IMR-90 (cell line): ENCODE measurements around the gene FMNL3. TPM values are rescaled to one million over a fixed set of nuclear protein-coding genes. Genes with fewer than 3 reads are reported as not detected.

Source experiments
- ATAC-seq: fragments of 200-7000 bp; cut with Tn5 transposase; 2 replicates; pipeline ENCODE4 v1.9.1; 2020; ENCODE audit warnings: low read depth, mild to moderate bottlenecking, moderate library complexity
- BruUV-seq: library from RNA; stranded (reverse); fragments of 400-500 nt; replicated peaks from 2 replicates; lab custom pipeline; 2021; lab: Mats Ljungman, UMichigan
- CTCF ChIA-PET: fragments of 300-600 bp; formaldehyde crosslinking; extraction: SDS; loops from one replicate; lab custom pipeline; 2021; ENCODE audit warnings: antibody characterized with exemption; lab: Yijun Ruan, JAX
- POLR2A ChIA-PET: fragments of 300-600 bp; sonication (Branson Sonifier 250); formaldehyde crosslinking; loops from one replicate; lab custom pipeline; 2022; ENCODE audit warnings: antibody characterized with exemption; ENCODE audit not compliant: unreplicated experiment; lab: Charles Lee
- DNase-seq: peaks from one replicate; pipeline ENCODE4 v3.0.0; 2013
- H2AFZ ChIP-seq: replicated peaks from 2 replicates; pipeline ENCODE3; 2013; ENCODE audit warnings: low read length, mild to moderate bottlenecking; ENCODE audit not compliant: poor library complexity
- H2AK5ac ChIP-seq: 2 replicates; pipeline ENCODE4 v1.6.1; 2013; ENCODE audit warnings: low read depth, low read length, inconsistent platforms
- H2AK9ac ChIP-seq: replicated peaks from 2 replicates; pipeline ENCODE3; 2013; ENCODE audit warnings: mild to moderate bottlenecking, low read depth, low read length, moderate library complexity; ENCODE audit not compliant: poor library complexity
- H2BK120ac ChIP-seq: 2 replicates; pipeline ENCODE4 v1.6.1; 2013; ENCODE audit warnings: low read depth, low read length, inconsistent platforms
- H2BK15ac ChIP-seq: 3 replicates; pipeline ENCODE4 v1.6.1; 2013; ENCODE audit warnings: low read depth, low read length, inconsistent platforms
- H2BK20ac ChIP-seq: 2 replicates; pipeline ENCODE4 v1.6.1; 2013; ENCODE audit warnings: low read depth, mild to moderate bottlenecking, inconsistent platforms, low read length, moderate library complexity
- H2BK5ac ChIP-seq: 2 replicates; pipeline ENCODE4 v1.6.1; 2013; ENCODE audit warnings: mild to moderate bottlenecking, low read depth, low read length, inconsistent platforms; ENCODE audit not compliant: poor library complexity, severe bottlenecking
- H3K14ac ChIP-seq: replicated peaks from 2 replicates; pipeline ENCODE4 v1.6.1; 2013; ENCODE audit warnings: low read depth, low read length, inconsistent platforms
- H3K18ac ChIP-seq: 2 replicates; pipeline ENCODE4 v1.6.1; 2013; ENCODE audit warnings: low read depth, low read length, control low read depth
- H3K23ac ChIP-seq: 2 replicates; pipeline ENCODE4 v1.6.1; 2013; ENCODE audit warnings: low read depth, low read length, inconsistent platforms
- H3K27ac ChIP-seq: 2 replicates; pipeline ENCODE4 v1.5.1; 2013; ENCODE audit warnings: mild to moderate bottlenecking, control low read depth, low read length; ENCODE audit not compliant: insufficient read depth
- H3K27me3 ChIP-seq: 2 replicates; pipeline ENCODE4 v1.6.1; 2013; ENCODE audit warnings: low read length; ENCODE audit not compliant: control insufficient read depth, insufficient read depth
- H3K36me3 ChIP-seq: 2 replicates; pipeline ENCODE4 v1.6.1; 2013; ENCODE audit warnings: low read length, mixed read lengths; ENCODE audit not compliant: control insufficient read depth, insufficient read depth
- H3K4ac ChIP-seq: 2 replicates; pipeline ENCODE4 v1.6.1; 2013; ENCODE audit warnings: low read depth, low read length, inconsistent platforms
- H3K4me1 ChIP-seq: 2 replicates; pipeline ENCODE4 v1.6.1; 2013; ENCODE audit warnings: low read length, mixed read lengths; ENCODE audit not compliant: control insufficient read depth, insufficient read depth
- H3K4me2 ChIP-seq: 2 replicates; pipeline ENCODE4 v1.6.1; 2013; ENCODE audit warnings: low read depth, mild to moderate bottlenecking, control low read depth, low read length, moderate library complexity
- H3K4me3 ChIP-seq: 2 replicates; pipeline ENCODE4 v1.5.1; 2013; ENCODE audit warnings: low read depth, mild to moderate bottlenecking, control low read depth, low read length, moderate library complexity; ENCODE audit not compliant: insufficient read depth
- H3K56ac ChIP-seq: 2 replicates; pipeline ENCODE4 v1.6.1; 2013; ENCODE audit warnings: low read length, inconsistent platforms; ENCODE audit not compliant: insufficient read depth; ENCODE audit errors: extremely low read depth
- H3K79me1 ChIP-seq, 2 experiments: 2 replicates each; pipeline ENCODE4 v1.6.1; 2013; ENCODE audit warnings: low read length in 2 of 2, inconsistent platforms in 1 of 2, low read depth in 1 of 2
- H3K9ac ChIP-seq: 2 replicates; pipeline ENCODE4 v1.6.1; 2013; ENCODE audit warnings: low read depth, low read length, control low read depth
- H3K9me1 ChIP-seq: 2 replicates; pipeline ENCODE4 v1.6.1; 2013; ENCODE audit warnings: low read length, inconsistent platforms; ENCODE audit not compliant: insufficient read depth
- H3K9me3 ChIP-seq: 2 replicates; pipeline ENCODE4 v1.6.1; 2013; ENCODE audit warnings: low read length; ENCODE audit not compliant: control insufficient read depth, insufficient read depth
- H4K20me1 ChIP-seq: 2 replicates; pipeline ENCODE4 v1.6.1; 2013; ENCODE audit warnings: low read length, inconsistent platforms; ENCODE audit not compliant: insufficient read depth
- H4K5ac ChIP-seq: 2 replicates; pipeline ENCODE4 v1.6.1; 2013; ENCODE audit warnings: mild to moderate bottlenecking, low read depth, low read length, control low read depth
- H4K8ac ChIP-seq, 2 experiments: 2 replicates each; pipeline ENCODE4 v1.6.1; 2013; ENCODE audit warnings: low read depth in 2 of 2, low read length in 2 of 2, control low read depth in 1 of 2, inconsistent platforms in 1 of 2
- H4K91ac ChIP-seq: 2 replicates; pipeline ENCODE4 v1.6.1; 2013; ENCODE audit warnings: low read depth, low read length, inconsistent platforms; ENCODE audit not compliant: insufficient read depth
- BHLHE40 ChIP-seq: fragments of 150-350 bp; IDR thresholded peaks from 2 replicates; pipeline ENCODE4 v1.6.1; 2016; ENCODE audit warnings: mild to moderate bottlenecking, low read depth, low read length
- MXI1 ChIP-seq: IDR thresholded peaks from 2 replicates; pipeline ENCODE4 v1.6.1; 2012; ENCODE audit warnings: low read depth, mild to moderate bottlenecking, low read length, moderate library complexity, borderline replicate concordance
- NFE2L2 ChIP-seq: fragments of 150-350 bp; IDR thresholded peaks from 2 replicates; pipeline ENCODE4 v1.6.1; 2016; ENCODE audit warnings: low read depth, mild to moderate bottlenecking, low read length
- POLR2A ChIP-seq: IDR thresholded peaks from 2 replicates; pipeline ENCODE4 v1.6.1; 2012; ENCODE audit warnings: mild to moderate bottlenecking, low read depth, low read length
- RAD21 ChIP-seq: IDR thresholded peaks from 2 replicates; pipeline ENCODE4 v1.6.1; 2012; ENCODE audit warnings: low read length, improper control_type of control experiment
- SMC3 ChIP-seq: fragments of 150-350 bp; IDR thresholded peaks from 2 replicates; pipeline ENCODE4 v1.6.1; 2016; ENCODE audit warnings: low read depth, mild to moderate bottlenecking, antibody characterized with exemption, low read length, moderate library complexity
- WGBS, 2 experiments: methylation state at CpG; one replicate each; pipeline versions ENCODE4 v1.1.5 to v1.1.7; 2013; ENCODE audit warnings: missing lambda C conversion rate in 2 of 2; ENCODE audit not compliant: insufficient read length in 1 of 2; ENCODE audit errors: extremely low coverage in 2 of 2; 5-methylcytosine and 5-hydroxymethylcytosine counted together
- dilution Hi-C: fragments of 300-500 bp; cut with HindIII; formaldehyde crosslinking; loops from one replicate; pipeline ENCODE4 v1.14.3; 2018; ENCODE audit warnings: low sequenced_read_pairs; ENCODE audit not compliant: unreplicated experiment
- in situ Hi-C: fragments of 300-500 bp; cut with MboI; formaldehyde crosslinking; loops from 3 replicates; pipeline ENCODE4 v1.14.3; 2019; ENCODE audit warnings: low sequenced_read_pairs, inconsistent platforms, mixed read lengths
- intact Hi-C: fragments of 100-400 bp; cut with micrococcal nuclease; formaldehyde crosslinking; loops from 2 replicates; pipeline ENCODE4 v1.10.0; 2022
- polyA plus RNA-seq, 3 experiments: library from polyadenylated mRNA; depleted of rRNA; stranded (reverse); fragments of >200 nt; gene quantifications; 2 replicates each; pipeline ENCODE4 v1.2.3, GENCODE V29; 2012; ENCODE audit warnings: low replicate concordance in 1 of 3
- total RNA-seq: library from RNA; depleted of rRNA; stranded (reverse); fragments of >200 nt; gene quantifications from 2 replicates; pipeline ENCODE4 v1.2.3, GENCODE V29; 2012

The FMNL3 gene
- total and polyA plus RNA-seq, 2 of the 4 experiments (the other 2 are of a cell fraction), result 16.3 to 36.4 TPM

DNA sequence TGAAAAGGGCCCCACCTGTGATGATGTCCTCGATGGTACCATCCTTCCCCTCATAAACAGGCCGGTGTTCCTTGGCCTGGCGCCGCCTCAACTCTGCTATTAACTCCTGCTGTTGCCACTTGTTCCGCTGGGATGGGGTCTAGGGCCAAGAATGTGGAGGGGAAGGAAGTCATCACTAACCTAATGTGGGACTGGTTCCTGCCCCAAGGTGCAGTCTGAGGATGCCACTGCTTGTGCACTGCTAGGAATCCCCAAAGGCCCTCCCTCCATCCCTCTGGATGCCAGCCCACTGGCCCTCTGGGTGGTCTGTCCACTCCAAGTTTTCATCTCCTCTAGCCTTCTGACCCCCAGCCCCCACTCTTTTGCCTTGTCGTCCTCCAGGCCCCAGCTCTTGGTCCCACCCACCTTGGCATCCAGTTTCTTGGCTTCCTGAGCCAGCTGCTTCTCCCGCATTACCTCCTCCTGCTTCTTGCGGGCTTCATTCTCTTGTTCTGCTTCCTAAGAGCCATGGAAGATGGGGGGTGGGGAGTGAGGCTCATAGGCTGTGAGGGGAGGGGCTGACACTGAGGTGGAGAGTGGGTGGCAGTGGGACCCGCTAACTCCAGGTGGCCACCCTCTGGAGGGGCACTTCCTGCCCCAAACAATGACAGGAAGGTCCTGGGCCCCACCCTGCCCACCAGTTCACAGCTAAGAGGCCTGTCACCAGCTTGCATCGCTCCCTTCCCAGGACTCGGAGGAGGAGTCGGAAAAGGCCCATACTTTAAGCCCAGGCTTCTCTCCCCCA, 60.1 kb downstream of the FMNL3 start (continued):
- TF ChIP-seq MXI1, result no peak
- no peak for TF ChIP-seq POLR2A

DNA sequence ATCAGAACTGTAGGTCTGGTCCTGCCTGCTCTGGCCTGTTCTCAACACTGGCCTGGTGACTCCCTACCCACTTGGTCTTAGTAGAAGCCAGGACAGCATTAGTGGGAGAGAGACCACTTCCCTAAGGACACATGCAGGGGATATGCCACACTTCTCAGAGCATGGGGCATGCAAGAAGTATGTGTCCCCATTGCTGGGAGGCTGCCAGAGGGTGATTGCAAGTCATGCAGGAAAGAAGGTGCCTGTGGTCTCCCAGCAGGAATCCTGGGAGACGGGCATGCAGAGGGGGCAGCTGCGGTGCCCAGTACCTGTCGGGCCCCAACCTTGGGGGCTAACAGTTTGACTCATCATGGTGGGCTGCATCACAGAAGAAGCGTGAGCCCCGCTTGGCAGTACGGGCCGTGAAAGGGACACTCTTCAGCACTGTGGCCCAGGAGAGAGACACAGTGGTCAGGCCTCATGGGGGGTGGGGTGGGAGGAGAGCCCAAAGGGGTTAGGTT, 60.8 kb downstream of the FMNL3 start:
- Histone ChIP-seq H3K18ac (no peak overlapping the region), H4K20me1 (0 out of 2 replicates have a peak, but pooled peaks cover 4% of the 10 kb centered on the region), H2BK20ac (no peak overlapping the region), H3K9me1 (0 out of 2 replicates have a peak, but pooled peaks cover 4% of the 10 kb centered on the region), H2AK5ac (no peak overlapping the region), H3K27ac (no peak overlapping the region), H3K56ac (no peak overlapping the region), H2AFZ (no peak overlapping the region), H4K8ac (no peak overlapping the region), H3K4me1 (no peaks in the 10 kb centered on the region), H3K14ac (no peak overlapping the region), H2BK5ac (no peak overlapping the region), H2BK120ac (no peak overlapping the region), H2AK9ac (no peak overlapping the region), H3K27me3 (no peaks in the 10 kb centered on the region), H4K91ac (no peak overlapping the region), H3K9me3 (no peaks in the 10 kb centered on the region), H3K4me2 (no peak overlapping the region), H3K4ac (no peak overlapping the region), H3K9ac (no peak overlapping the region), H3K79me1 (no peaks in the 10 kb centered on the region), H3K36me3 (peaks cover 78% of the 10 kb centered on the region), H2BK15ac (no peak overlapping the region), H4K5ac (no peak overlapping the region), H3K4me3 (no peak overlapping the region), H3K23ac (no peak overlapping the region)
- DNase-seq, result no peak
- BruUV-seq, result no TSS peak
- TF ChIP-seq MXI1 (no peak), NFE2L2 (no peak), BHLHE40 (no peak), SMC3 (no peak), RAD21 (no peak)
- POLR2A ChIA-PET, result no interaction called here
- dilution Hi-C loops (no loop called here), in situ Hi-C loops (no loop called here), intact Hi-C loops (no loop called here)
- CTCF ChIA-PET, result no interaction called here
- 100% methylated on average over 3 of the region's 7 CpGs; no CpG with 5 or more reads in 1 of the 2 experiments for WGBS, 2 experiments
- no peak for ATAC-seq
